D721Med (cell line): ENCODE measurements around the gene SRGN.

Source experiments
- DNase-seq: peaks from one replicate; pipeline ENCODE4 v3.0.0; 2011; ENCODE audit warnings: low spot score; ENCODE audit not compliant: insufficient read length
- FAIRE-seq: peaks from 2 replicates; lab custom pipeline; 2011; peaks lifted over from hg19 to GRCh38; lab: Jason Lieb, UNC
- CTCF ChIP-seq: IDR thresholded peaks from 2 replicates; pipeline ENCODE4 v1.5.1; 2012; ENCODE audit warnings: mild to moderate bottlenecking, control low read depth; ENCODE audit not compliant: insufficient read depth; ENCODE audit errors: missing control alignments

Gene SRGN

GRCh38 chr10:69056129-69056528, 31.8 kb upstream of the SRGN start:
- FAIRE-seq = no peak
- no peak for TF ChIP-seq CTCF
- no peak for DNase-seq

GRCh38 chr10:69056536-69057260, 31.2 kb upstream of the SRGN start:
- TF ChIP-seq CTCF = no peak
- no peak for DNase-seq
- no peak for FAIRE-seq

GRCh38 chr10:69057261-69057950, 30.5 kb upstream of the SRGN start:
- no peak for TF ChIP-seq CTCF
- no peak for DNase-seq

GRCh38 chr10:69057951-69058297, 30.0 kb upstream of the SRGN start:
- TF ChIP-seq CTCF = no peak
- DNase-seq = no peak
- no peak for FAIRE-seq

More at GRCh38 chr10:69057261-69057950, 30.5 kb upstream of the SRGN start:
- no peak for FAIRE-seq

GRCh38 chr10:69060127-69060798, 27.6 kb upstream of the SRGN start:
- FAIRE-seq (no peak), DNase-seq (no peak)
- TF ChIP-seq CTCF = no peak

GRCh38 chr10:69061305-69062161, 26.4 kb upstream of the SRGN start:
- no peak for DNase-seq
- TF ChIP-seq CTCF = no peak
- FAIRE-seq = no peak
